Measurements from ENCODE around the gene RENBP.

Gene RENBP

DNA sequence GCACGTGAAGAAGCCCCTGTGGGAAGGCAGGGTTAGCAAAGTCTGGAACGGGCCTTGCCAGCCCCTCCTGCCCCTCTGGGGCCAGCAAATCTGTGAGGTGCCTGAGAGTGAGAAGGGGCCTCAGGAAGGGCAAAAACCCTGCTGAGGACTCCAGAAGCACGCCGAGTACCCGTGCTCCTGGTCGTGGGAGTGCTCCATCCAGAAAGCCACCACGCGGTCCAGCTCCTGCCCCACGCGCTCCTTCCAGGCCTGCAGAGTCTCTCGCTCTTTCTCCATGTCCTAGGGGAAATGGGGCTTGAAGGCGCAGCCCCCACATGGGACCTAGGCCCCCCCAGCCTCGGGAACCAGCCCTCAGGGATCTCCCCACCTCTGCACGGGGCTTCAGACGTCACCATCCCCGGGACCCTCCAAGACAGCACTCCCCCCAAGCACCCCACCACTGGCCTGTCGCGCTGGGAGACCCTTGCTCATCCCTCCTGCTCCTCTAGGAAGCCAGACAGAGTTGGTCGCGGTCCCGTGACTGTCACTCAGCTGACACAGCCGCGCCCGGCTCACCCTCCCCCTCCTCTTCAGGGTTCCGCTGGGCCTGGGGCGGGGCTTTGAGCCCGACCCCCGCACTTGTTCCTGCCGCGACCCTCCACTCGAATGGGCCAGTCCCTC is at the start of gene RENBP:
RENBP (minus strand) TSS at position 504 of the 660 bp plus-strand sequence; CDS start at position 471, 33 bp downstream.
- peak; percentile 43 to 51 for DNase-seq

- DNase-seq = no peak
Measured at GRCh38 chrX:153993978-153994377, 49.5 kb upstream of the RENBP start.

DNA sequence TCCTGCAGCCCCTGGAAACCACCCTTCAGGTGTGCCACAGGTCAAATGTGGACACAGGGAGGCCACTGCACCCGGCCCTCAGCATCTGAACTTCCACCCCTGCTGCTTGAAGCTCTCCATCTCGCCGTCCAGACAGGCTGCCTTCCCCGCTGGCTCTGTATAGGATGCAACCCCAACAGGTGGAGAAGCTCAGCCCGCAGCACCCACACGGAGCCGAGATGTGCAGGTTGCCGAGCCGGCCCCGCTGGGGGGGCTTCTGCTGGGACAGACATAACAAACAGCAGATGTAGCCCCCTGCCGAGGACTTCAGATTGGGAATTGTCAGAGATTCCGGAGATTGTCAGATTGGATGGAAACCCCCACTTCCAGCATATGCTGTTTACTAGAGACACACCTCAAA is 48.6 kb upstream of the RENBP start:
- no peak for DNase-seq

GRCh38 chrX:153992180-153992579 is 47.7 kb upstream of the RENBP start:
- DNase-seq = no peak

- no peak for DNase-seq
Measured at GRCh38 chrX:153991013-153991580, 46.7 kb upstream of the RENBP start.

GRCh38 chrX:153989973-153990655 is 45.7 kb upstream of the RENBP start:
- no peak for DNase-seq

DNA sequence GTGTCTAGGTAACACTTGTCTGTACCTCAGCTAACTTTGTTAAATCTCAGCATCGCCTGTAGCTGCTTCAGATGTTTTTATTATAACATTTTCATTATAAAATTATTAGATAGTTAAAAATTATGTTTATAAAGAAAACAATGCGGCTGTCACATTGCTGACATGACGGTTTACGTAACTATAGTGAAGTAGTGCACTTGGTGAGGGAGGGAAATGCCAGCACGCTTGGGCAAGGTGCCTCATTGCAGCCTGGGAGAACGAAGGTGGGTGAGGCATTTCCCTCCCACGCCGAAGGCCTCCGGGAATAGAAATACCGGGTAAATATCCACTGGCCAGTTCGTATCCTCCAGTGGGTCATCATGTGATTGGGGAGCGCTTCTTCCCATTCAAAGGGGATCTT is 44.0 kb upstream of the RENBP start:
- DNase-seq = no peak

DNA sequence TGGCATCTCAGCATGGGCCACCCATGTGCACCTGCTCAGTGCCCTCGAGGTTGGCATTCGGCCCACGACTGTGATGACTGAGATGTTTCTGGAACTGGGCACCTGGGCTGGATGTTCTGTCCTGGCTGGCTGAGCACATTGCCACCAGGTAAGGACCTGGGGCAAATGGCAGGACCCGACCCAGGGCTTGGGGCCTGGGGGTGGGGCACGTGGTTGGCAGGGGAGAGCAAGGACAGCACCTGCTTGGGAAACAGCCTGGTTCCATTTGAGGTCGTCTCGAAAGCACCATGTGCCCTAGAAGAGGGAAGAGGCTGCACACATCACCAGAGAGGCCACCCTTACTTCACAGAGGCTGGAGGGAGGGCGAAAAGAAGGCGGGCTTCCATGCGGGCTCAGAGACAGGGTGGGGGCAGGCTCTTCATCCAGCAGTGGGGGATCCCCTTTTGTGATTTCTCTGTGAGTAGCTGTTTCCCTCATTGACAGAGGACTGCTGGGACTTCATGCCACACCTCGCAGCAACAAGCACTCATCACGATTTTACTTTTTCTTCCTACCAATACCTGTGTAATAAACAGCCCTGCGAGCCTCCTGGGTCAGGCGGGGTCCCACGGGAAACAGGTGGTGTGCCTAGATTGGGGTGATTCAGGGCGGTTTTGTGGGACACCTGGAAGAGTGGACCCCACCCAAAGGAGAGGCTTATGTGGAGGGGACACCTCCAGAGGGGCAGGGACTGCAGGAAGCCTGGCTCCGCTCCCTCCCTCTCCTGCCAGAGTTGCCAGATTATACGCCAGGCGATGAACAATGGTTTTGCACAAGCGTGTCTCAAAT is 40.1 kb upstream of the RENBP start:
- DNase-seq = peak in 1 of 2 experiments; percentile 64

- peak in 1 of 2 experiments; percentile 21 for DNase-seq
Measured at GRCh38 chrX:153983321-153983801, 38.9 kb upstream of the RENBP start.

GRCh38 chrX:153981771-153982533 is 37.5 kb upstream of the RENBP start:
- peak; percentile 72 to 80 for DNase-seq

GRCh38 chrX:153981231-153981630 is 36.8 kb upstream of the RENBP start:
- DNase-seq = no peak

DNA sequence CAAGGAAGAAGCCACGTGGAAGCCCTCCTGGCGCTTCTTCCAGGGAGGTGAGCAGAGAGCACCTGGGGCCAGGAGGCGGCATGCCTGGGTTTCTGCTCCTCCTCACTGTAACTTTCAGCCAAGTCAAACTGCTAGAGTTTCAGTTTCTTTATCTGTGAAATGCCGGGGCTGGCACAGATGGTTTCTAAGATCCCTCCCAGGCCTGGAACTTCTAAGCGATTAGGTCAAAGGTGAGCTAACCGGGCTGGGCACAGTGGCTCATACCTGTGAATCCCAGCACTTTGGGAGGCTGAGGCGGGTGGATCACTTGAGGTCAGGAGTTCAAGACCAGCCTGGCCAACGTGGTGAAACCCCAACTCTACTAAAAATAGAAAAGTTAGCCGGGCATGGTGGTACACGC is 36.0 kb upstream of the RENBP start:
- peak in 1 of 2 experiments; percentile 35 for DNase-seq

- no peak for DNase-seq
Measured at GRCh38 chrX:153974726-153975286, 30.4 kb upstream of the RENBP start.

DNA sequence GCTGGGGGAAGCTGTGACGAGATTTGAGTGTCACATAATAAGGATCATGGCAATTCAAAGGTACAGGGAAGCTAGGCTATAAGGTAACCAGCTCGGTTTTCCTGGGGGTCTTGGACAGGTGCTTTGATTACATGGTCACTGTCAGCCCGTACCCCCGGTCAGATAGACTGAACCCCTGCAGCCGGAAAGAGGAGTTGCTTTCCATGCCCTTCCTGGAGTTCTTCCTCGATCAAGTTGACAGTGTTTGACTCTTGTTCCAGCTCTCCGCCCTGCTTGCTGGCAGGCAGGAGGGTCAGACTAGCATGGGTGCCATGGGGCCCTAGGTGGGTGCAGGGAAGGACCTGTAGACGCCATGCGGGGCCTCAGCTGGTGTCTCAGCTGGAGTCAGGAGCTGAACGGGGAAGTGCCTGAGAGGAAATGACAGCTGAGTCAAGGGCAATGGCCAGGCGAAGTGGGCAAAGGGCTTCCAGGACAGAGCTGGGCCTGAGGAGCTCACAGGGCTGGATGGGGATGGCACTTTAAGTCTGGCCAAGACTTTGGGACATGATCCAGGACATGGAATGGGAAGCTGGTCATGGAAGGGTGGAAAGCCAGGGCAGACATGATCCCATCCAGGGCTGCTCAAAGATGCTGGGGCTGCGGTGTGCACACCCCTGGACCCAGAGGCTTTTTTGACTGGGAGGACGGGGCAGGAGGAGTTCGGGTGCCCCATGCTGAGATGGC is 29.7 kb upstream of the RENBP start:
- DNase-seq = no peak

GRCh38 chrX:153973127-153974002 is 28.9 kb upstream of the RENBP start:
- no peak for DNase-seq

GRCh38 chrX:153972368-153973126 is 28.1 kb upstream of the RENBP start, which contains the start of gene TMEM187:
Gene TMEM187 (plus strand): TSS chrX:153972754. CDS start chrX:153982063, 9,309 bp downstream.
- DNase-seq = peak; percentile 85 to 88

DNA sequence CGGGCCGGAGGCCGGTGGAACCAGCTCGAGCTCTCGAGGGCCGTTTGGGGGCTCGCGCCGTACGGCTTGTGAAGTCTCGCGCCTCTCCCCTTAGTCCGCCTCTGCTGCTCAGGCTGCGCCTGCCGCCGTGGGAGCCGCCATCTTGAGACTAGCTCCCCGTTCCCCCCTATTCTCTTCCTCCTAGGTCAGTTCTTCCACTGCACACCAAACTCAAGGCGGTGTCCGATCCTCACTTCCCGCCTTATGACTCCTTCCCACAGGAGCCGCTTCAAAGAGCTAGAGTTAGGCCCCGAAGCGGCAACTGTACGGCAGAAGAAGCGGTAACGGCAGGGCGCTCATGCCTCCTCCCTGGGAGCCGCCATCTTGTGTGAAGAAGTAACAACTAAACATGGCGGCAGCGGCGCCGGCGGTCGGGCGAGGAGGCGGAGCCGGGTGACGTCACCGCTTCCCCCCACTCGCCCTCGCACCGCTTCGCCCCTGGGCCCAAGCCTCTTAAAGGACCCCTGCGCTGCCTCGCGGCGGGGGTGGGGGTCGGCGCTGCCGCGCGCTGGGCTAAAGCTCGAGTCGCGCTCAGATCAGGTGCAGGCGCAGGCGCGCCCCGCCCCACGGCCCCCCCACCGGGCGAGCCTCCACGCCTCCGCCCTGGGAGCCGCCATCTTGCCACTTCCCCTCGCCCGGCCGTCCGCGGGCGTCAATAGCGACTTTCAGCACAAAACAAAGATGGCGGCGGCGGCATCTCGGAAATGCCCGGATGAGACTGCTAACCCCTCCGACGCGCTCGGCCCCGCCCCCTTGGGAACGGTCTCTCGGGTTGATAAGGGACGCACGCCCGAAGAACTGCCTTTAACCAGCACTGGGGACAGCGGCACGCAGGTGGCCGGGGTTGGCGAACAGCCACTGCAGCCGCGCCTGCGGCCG is 27.3 kb upstream of the RENBP start, which contains the start of gene HCFC1:
HCFC1 (minus strand) TSS at position 369 of the 918 bp plus-strand sequence. CDS start 978 bp downstream, outside the sequence.
- peak; percentile 87 to 89 for DNase-seq

DNA sequence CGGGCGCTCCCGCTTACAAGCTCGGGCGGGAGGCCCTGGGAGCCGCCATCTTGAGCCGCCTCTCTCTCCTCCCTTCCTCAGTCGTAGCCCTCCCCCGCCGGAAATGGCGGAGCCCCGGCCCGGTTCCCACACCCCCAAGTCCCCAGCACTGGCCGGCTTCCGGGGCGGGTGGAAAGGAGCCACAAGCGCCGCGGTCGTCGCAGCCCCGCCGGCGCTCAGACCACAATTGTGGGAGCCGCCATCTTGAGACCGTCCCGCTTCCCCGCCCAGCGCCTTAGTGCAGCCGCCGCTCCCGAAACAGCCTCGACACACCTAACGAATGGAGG is 26.6 kb upstream of the RENBP start:
- DNase-seq = peak; percentile 83 to 87

Data from activated CD4-positive, alpha-beta T cell treated with anti-CD3 and anti-CD28 coated beads, Interleukin-2, amount 50 U/mL, for 48 hours (primary cell).